Left ventricle myocardium inferior (tissue), 1 donor: ENCODE measurements around the gene JAM3. TPM values are rescaled to one million over a fixed set of nuclear protein-coding genes. Genes with fewer than 3 reads are reported as not detected.

Experiments used
- DNase-seq: peaks from one replicate; pipeline ENCODE4 v3.0.0-alpha.2; 2020
- H3K27ac ChIP-seq: fragments of 200-600 bp; replicated peaks from 2 replicates; pipeline ENCODE4 v1.8.0; 2021
- H3K27me3 ChIP-seq: fragments of 200-600 bp; 2 replicates; pipeline ENCODE4 v1.8.0; 2021; ENCODE audit warnings: low read depth
- H3K36me3 ChIP-seq: fragments of 200-600 bp; 2 replicates; pipeline ENCODE4 v1.8.0; 2021
- H3K4me1 ChIP-seq: fragments of 200-600 bp; 2 replicates; pipeline ENCODE4 v1.8.0; 2021
- H3K4me3 ChIP-seq: fragments of 200-600 bp; 2 replicates; pipeline ENCODE4 v1.8.0; 2021; ENCODE audit warnings: mild to moderate bottlenecking, moderate library complexity
- H3K9me3 ChIP-seq: fragments of 200-600 bp; replicated peaks from 2 replicates; pipeline ENCODE4 v1.8.0; 2021
- CTCF ChIP-seq: fragments of 200-600 bp; IDR thresholded peaks from 2 replicates; pipeline ENCODE4 v1.8.0; 2021; ENCODE audit warnings: antibody characterized with exemption, mild to moderate bottlenecking, borderline replicate concordance
- intact Hi-C: fragments of 100-400 bp; cut with micrococcal nuclease; formaldehyde crosslinking; loops from one replicate; pipeline ENCODE4 v1.11.0; 2022
- total RNA-seq: library from RNA; stranded (reverse); fragmentation: NEBNext Ultra II Directional; extraction: Animal tissue kit (Norgen Biotek cat#: 25700); gene quantifications from one replicate; pipeline ENCODE4 v1.2.1, GENCODE V29; 2021
- donor health status: DM: no; HTN: yes; CAD: no; lungs with severe emphysema.

JAM3 gene
- total RNA-seq, 1 donor from 2014 or later, result 36.2 TPM

- H3K27ac ChIP-seq, result no peak overlapping the region
- no peaks in the 10 kb centered on the region for H3K36me3 ChIP-seq
- H3K4me1 ChIP-seq, result no peaks in the 10 kb centered on the region
- no peak overlapping the region for H3K4me3 ChIP-seq
- peaks cover 11% of the 10 kb centered on the region for H3K27me3 ChIP-seq
- no peak for DNase-seq
- no peak for TF ChIP-seq CTCF
- H3K9me3 ChIP-seq, result no peaks in the 10 kb centered on the region
- intact Hi-C loops, result no loop called here
Measured at GRCh38 chr11:134060316-134060715, 8.6 kb upstream of the JAM3 start.

GRCh38 chr11:134062265-134063123 is 6.4 kb upstream of the JAM3 start:
- no peaks in the 10 kb centered on the region for H3K9me3 ChIP-seq
- TF ChIP-seq CTCF, result no peak
- no peaks in the 10 kb centered on the region for H3K36me3 ChIP-seq
- intact Hi-C loops, result no loop called here
- H3K4me1 ChIP-seq, result no peaks in the 10 kb centered on the region
- no peak for DNase-seq
- peaks cover 9% of the 10 kb centered on the region for H3K27me3 ChIP-seq
- no peak overlapping the region for H3K4me3 ChIP-seq
- no peak overlapping the region for H3K27ac ChIP-seq

GRCh38 chr11:134063124-134063495 is 5.8 kb upstream of the JAM3 start:
- no peak for DNase-seq
- no peaks in the 10 kb centered on the region for H3K4me1 ChIP-seq
- H3K36me3 ChIP-seq, result no peaks in the 10 kb centered on the region
- H3K27me3 ChIP-seq, result peaks cover 7% of the 10 kb centered on the region
- intact Hi-C loops, result no loop called here
- H3K4me3 ChIP-seq, result no peak overlapping the region
- no peak overlapping the region for H3K27ac ChIP-seq
- no peak for TF ChIP-seq CTCF
- H3K9me3 ChIP-seq, result no peaks in the 10 kb centered on the region

- Histone ChIP-seq H3K27me3 (peaks cover 7% of the 10 kb centered on the region), H3K9me3 (no peaks in the 10 kb centered on the region), H3K36me3 (no peaks in the 10 kb centered on the region), H3K4me1 (peaks cover 9% of the 10 kb centered on the region), H3K27ac (no peak overlapping the region), H3K4me3 (no peak overlapping the region)
- intact Hi-C loops, result no loop called here
- DNase-seq, result no peak
- TF ChIP-seq CTCF, result no peak
Measured at GRCh38 chr11:134063991-134064747, 4.7 kb upstream of the JAM3 start.

- intact Hi-C loops, result no loop called here
- Histone ChIP-seq H3K27ac (no peak overlapping the region), H3K4me3 (no peak overlapping the region), H3K27me3 (no peaks in the 10 kb centered on the region), H3K4me1 (peaks cover 21% of the 10 kb centered on the region), H3K9me3 (no peaks in the 10 kb centered on the region), H3K36me3 (no peaks in the 10 kb centered on the region)
- DNase-seq, result no peak
- no peak for TF ChIP-seq CTCF
Measured at GRCh38 chr11:134065381-134065780, 3.5 kb upstream of the JAM3 start.
